ENCODE measurements around the gene UNC5CL.

The UNC5CL gene

GRCh38 chr6:41002168-41002567, 36.9 kb downstream of the UNC5CL start:
- no peak for DNase-seq

- DNase-seq = no peak
These were observed 38.8 kb downstream of the UNC5CL start for GRCh38 chr6:41000248-41000647.

GRCh38 chr6:40999569-40999968, 39.5 kb downstream of the UNC5CL start:
- no peak for DNase-seq

GRCh38 chr6:40998661-40999060, 40.4 kb downstream of the UNC5CL start:
- no peak for DNase-seq

- DNase-seq = no peak
These were observed 41.6 kb downstream of the UNC5CL start for GRCh38 chr6:40997234-40997957.

- no peak for DNase-seq
These were observed 42.3 kb downstream of the UNC5CL start for GRCh38 chr6:40996591-40997233.

- DNase-seq = no peak
These were observed 46.3 kb downstream of the UNC5CL start for GRCh38 chr6:40992746-40993145.

GRCh38 chr6:40990301-40990700, 48.7 kb downstream of the UNC5CL start:
- no peak for DNase-seq

- DNase-seq = no peak
These were observed 49.5 kb downstream of the UNC5CL start for GRCh38 chr6:40989204-40990169.

GRCh38 chr6:40988634-40989033, 50.4 kb downstream of the UNC5CL start:
- no peak for DNase-seq

- DNase-seq = no peak
These were observed 51.9 kb downstream of the UNC5CL start for GRCh38 chr6:40986921-40987819.

- DNase-seq = no peak
These were observed 52.7 kb downstream of the UNC5CL start for GRCh38 chr6:40986364-40986763.

- no peak for DNase-seq
These were observed 55.3 kb downstream of the UNC5CL start for GRCh38 chr6:40983752-40984151.

- DNase-seq = no peak
These were observed 56.1 kb downstream of the UNC5CL start for GRCh38 chr6:40982917-40983316.

- DNase-seq = no peak
These were observed 60.2 kb downstream of the UNC5CL start for GRCh38 chr6:40978687-40979289.

- no peak for DNase-seq
These were observed 61.3 kb downstream of the UNC5CL start for GRCh38 chr6:40977695-40978094.

GRCh38 chr6:40977085-40977484, 61.9 kb downstream of the UNC5CL start:
- no peak for DNase-seq
